ENCODE results near the gene PAK4.

Gene PAK4

DNA sequence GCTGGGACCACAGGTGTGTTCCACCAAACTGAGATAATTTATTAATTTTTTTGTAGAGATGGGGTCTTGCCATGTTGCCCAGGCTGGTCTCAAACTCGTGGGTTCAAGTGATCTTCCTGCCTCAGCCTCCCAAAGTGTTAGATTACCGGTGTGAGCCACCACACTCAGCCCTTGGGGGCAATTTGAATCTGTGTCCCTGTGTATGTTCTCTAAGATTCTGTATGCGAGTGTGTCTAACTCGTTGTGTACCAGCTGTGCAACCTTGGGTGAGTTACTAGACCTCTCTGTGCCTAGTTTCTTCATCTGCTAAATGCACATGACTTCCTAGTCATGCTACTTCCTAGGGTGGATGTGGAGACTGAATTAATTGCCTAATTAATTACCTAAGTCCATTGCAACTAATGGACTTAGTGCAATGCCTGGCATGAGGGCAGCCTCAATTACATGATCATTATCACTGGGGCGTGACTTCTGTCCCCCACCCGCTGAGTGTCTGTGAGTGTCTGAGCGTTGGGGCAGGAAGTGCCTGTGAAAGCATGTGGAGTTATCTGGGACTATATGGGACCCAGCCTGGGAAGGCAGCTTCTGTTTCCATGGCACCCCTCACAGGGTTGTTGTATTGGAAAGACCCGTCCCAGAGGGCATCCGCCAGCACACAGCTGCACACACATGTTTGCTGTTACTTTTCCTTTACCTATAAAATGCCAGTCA lies 69.4 kb downstream of the PAK4 start:
- in situ Hi-C loops (cut with MboI; ENCODE audit: low pct_unique_long_range_greater_than_20kb, low sequenced_read_pairs, unreplicated experiment) = no loop called here

DNA sequence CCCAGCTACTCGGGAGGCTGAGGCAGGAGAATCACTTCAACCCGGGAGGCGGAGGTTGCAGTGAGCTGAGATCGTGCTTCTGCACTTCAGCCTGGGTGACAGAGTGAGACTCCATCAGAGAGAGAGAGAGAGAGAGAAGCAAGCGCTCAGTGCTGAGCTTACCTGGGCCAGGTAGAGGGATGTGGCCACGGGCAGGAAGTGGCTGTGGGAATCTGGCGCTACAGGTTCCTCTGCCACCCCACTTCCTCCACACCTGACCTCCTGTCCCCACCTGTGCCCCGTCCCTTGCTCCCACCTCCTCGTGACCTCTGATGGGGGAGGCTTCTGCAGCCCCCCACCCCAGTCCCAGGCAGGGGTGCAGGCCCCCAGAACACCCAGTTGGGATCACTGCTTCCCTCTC lies 70.2 kb downstream of the PAK4 start:
- in situ Hi-C loops (cut with MboI; ENCODE audit: low pct_unique_long_range_greater_than_20kb, low sequenced_read_pairs, unreplicated experiment) = no loop called here
- TF ChIP-seq, protein P1, sequence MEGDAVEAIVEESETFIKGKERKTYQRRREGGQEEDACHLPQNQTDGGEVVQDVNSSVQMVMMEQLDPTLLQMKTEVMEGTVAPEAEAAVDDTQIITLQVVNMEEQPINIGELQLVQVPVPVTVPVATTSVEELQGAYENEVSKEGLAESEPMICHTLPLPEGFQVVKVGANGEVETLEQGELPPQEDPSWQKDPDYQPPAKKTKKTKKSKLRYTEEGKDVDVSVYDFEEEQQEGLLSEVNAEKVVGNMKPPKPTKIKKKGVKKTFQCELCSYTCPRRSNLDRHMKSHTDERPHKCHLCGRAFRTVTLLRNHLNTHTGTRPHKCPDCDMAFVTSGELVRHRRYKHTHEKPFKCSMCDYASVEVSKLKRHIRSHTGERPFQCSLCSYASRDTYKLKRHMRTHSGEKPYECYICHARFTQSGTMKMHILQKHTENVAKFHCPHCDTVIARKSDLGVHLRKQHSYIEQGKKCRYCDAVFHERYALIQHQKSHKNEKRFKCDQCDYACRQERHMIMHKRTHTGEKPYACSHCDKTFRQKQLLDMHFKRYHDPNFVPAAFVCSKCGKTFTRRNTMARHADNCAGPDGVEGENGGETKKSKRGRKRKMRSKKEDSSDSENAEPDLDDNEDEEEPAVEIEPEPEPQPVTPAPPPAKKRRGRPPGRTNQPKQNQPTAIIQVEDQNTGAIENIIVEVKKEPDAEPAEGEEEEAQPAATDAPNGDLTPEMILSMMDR (IDR thresholded peaks at IDR 0.05; ENCODE audit: extremely low read depth, insufficient read depth, missing control alignments) = no peak

More for the DNA sequence above, 69.4 kb downstream of the PAK4 start:
- TF ChIP-seq, protein P1 (IDR thresholded peaks at IDR 0.05; ENCODE audit: extremely low read depth, insufficient read depth, missing control alignments) = no peak
- DNase-seq (ENCODE audit: low spot score) = no peak

DNA sequence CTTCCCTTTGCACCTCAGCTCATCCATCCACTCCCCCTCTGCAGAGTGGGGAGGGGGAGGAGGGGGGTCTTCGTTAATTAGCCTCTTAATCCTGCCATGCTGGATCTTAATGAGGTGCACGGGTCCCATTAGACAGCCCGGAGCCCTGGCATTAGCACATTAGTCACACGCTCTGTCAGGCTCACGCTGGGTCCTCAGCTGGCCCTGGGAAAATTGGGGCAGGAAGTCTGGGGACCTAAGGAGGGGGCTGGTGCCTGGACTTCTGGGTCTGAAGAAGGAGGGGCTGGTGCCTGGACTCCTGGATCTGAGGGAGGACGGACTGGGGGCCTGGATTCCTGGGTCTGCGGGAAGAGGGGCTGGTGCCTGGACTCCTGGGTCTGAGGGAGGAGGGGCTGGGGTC lies 70.7 kb downstream of the PAK4 start:
- no peak for DNase-seq (ENCODE audit: low spot score)
- in situ Hi-C loops (cut with MboI; ENCODE audit: low pct_unique_long_range_greater_than_20kb, low sequenced_read_pairs, unreplicated experiment) = no loop called here
- TF ChIP-seq, protein P1 (IDR thresholded peaks at IDR 0.05; ENCODE audit: extremely low read depth, insufficient read depth, missing control alignments) = no peak

More for the DNA sequence above, 70.2 kb downstream of the PAK4 start:
- no peak for DNase-seq (ENCODE audit: low spot score)

DNA sequence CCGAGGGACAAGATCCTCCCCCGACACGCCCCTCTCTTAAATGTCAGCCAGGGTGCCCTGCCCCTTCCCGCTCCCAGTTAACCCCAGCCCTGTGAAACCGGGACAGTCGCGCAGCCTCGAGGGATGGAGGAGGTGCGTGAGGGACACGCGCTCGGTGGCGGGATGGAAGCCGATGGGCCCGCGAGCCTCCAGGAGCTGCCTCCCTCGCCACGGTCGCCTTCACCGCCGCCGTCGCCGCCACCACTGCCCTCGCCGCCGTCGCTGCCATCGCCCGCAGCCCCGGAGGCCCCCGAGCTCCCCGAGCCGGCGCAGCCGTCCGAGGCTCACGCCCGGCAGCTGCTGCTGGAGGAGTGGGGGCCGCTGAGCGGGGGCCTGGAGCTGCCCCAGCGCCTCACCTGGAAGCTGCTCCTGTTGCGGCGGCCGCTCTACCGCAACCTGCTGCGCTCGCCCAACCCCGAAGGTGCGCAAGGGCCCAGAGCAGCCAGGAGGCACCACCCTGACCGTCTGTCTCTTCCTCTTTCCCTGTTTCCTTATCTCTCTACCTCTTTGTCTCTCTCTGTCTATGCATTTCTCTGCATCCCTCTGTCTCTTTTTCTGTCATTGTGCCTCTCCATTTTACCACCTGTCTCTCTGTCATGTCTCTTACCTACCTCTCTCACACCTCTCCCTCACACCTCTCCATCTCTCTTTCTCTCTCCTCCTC lies 71.4 kb downstream of the PAK4 start, which contains the start of gene NCCRP1:
NCCRP1 (plus strand) TSS at position 105 of the 703 bp plus-strand sequence; CDS start at position 124, 19 bp downstream.
- in situ Hi-C loops (cut with MboI; ENCODE audit: low pct_unique_long_range_greater_than_20kb, low sequenced_read_pairs, unreplicated experiment) = no loop called here
- DNase-seq (ENCODE audit: low spot score) = peak; percentile 26
- TF ChIP-seq, protein P1 (IDR thresholded peaks at IDR 0.05; ENCODE audit: extremely low read depth, insufficient read depth, missing control alignments) = no peak

DNA sequence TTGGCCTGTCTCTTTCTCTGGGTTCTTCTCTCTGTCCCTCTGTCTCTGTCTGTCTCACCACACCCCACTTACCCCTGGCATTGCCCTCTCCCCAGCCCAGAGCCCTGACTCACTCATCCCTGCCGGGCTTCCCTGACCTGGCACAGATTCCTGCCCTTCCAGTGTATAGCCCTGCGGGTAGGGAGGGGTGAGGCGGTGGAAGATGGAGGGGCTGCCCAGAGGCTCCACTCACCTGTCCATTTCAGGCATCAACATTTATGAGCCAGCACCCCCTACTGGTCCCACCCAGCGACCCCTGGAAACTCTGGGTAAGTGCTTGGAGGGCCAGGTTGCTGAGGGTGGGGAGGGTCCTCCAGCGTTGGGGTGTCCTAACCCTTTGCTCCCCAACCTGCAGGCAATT lies 72.2 kb downstream of the PAK4 start:
- TF ChIP-seq, protein P1 (IDR thresholded peaks at IDR 0.05; ENCODE audit: extremely low read depth, insufficient read depth, missing control alignments) = no peak
- peak; percentile 17 for DNase-seq (ENCODE audit: low spot score)
- in situ Hi-C loops (cut with MboI; ENCODE audit: low pct_unique_long_range_greater_than_20kb, low sequenced_read_pairs, unreplicated experiment) = no loop called here

DNA sequence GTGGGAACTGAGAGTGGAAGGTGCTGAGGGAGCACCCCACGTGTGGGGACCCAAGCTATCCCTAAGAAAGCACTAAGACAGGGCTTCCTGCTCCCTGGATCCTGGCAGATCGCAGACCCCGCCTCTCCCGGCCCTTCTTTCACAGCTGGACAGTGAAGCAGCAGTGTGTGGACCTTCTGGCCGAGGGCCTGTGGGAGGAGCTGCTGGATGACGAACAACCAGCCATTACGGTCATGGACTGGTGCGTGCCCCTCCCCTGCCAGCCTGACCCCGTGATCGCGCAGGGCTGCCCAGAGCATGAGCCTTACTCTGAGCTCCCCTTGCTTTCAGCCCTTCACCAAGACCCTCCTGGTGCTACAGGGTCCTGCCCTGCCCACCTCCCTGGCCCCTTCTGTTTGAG lies 73.4 kb downstream of the PAK4 start:
- DNase-seq (ENCODE audit: low spot score) = no peak
- TF ChIP-seq, protein P1 (IDR thresholded peaks at IDR 0.05; ENCODE audit: extremely low read depth, insufficient read depth, missing control alignments) = no peak
- in situ Hi-C loops (cut with MboI; ENCODE audit: low pct_unique_long_range_greater_than_20kb, low sequenced_read_pairs, unreplicated experiment) = no loop called here

All from GM13977 (cell line).